ENCODE data around the gene DUSP3.

The DUSP3 gene

DNA sequence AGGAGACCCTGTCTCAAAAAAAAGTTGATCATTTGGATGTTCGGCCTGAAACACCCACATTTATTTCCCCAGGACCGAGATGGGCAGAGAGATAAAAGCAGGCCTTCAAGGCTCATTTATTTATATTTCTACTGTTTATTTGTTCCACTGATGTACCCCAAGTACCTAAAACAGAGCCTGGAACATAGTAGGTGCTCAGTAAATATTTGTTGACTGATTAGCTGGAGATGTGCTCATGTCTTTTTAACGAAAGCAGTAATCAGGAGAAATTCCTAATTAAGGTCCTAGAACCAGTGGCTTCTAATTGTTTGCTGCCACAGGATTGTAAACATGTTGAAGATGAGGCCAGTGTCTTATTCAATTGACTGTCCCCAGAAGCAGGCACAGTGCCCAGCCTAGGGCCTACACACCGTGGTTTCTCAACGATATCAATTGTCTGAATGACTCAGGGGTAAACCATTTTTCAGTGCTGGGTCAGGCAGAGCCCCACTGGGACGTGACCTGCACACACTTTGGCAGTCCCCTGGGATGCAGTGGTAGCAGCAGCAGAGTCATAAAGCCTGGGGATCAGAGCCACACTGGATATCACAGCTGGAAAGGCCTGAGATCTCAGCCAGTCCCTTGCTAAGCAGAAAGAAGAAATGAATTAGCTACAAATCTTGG lies 54.9 kb downstream of the DUSP3 start:
- DNase-seq: no peak

- no peak for DNase-seq
Measured at GRCh38 chr17:43722870-43723665, 55.7 kb downstream of the DUSP3 start.

GRCh38 chr17:43722269-43722619 lies 56.5 kb downstream of the DUSP3 start:
- DNase-seq: no peak

GRCh38 chr17:43721537-43722268 lies 57.1 kb downstream of the DUSP3 start:
- DNase-seq: no peak

DNA sequence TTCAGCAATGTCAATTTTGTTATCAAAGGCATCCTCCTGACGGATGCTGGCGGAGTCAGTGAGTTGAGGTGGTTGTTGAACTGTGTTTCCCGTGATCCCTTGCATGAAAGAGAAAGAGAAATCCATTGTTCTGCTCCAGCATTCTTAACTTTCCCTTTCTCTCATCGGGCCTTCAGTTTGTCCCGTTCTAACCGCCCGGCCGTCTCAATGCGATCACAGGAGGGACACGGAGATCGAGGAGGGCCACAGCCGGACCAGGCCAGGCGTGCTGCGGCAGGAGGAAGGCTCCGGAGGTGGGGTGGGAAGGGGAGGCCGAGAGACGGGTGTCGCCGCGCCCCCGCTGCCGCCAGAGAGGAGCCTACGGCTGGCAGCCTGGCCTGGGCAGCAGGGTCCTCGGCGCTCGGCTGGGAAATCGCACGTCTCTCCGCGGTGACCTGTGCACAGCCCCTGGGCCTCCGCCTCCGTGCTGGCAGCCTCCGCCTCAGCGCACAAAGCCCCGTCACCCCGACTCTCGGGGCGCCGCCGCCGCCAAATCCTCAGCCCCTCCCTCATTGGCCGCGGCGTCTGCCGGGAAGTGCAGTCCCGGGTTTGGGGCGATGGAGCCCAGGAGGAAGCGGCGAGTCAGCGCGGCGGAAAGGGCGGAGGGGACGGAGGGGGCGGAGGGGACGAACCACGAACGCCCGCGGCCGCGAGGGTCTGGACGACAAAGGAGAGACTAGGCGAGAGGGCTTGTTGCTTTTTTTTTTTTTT lies 58.3 kb downstream of the DUSP3 start:
- peak; percentile 79 for DNase-seq

DNA sequence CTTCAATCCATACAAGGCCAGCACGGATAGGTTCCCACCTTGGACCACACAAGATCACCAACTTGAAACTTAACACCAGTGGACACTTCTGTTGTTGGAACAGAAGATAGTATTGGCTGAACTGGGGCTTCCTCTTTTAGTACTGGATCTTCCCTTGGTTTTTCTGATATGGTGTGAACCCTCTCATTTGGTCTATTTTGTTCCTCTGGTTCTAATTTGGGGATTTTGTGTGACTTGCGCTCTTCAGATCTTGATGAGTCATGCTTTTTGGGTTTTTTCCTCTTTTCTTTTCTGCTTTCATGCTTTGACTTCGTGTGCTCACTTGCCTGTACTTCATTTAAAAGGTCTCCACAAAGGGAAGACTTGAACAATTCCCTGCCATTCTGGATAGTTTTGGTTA lies 59.2 kb downstream of the DUSP3 start:
- no peak for DNase-seq

- no peak for DNase-seq
Measured at GRCh38 chr17:43718544-43718943, 60.2 kb downstream of the DUSP3 start.

DNA sequence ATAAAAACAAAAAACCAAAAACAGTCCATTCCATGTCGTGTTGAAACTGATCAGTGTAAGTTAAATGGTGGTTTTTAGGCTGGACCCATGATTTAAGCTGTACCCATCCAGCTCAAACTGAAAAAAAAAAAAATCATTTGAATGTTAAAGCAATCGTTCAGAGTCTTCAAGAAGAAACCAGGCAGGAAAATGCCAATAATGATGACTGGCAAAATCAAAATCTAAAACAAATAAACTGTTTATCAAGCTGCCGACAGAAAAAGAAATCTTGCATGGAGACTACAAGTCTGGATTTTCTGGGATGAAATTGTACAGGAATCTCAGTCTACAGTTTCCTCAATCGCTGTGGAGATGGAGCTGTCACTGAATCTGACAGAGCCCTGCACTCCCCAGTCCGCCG lies 60.9 kb downstream of the DUSP3 start:
- DNase-seq: no peak
